SH-SY5Y (cell line): Measurements from ENCODE around the gene SDK1.

Source experiments
- GATA2 ChIP-seq: IDR thresholded peaks from 2 replicates; pipeline ENCODE4 v1.6.1; 2011; ENCODE audit warnings: mild to moderate bottlenecking, low read depth, low read length
- GATA3 ChIP-seq: IDR thresholded peaks from 2 replicates; pipeline ENCODE4 v1.6.1; 2011; ENCODE audit warnings: low read depth, mild to moderate bottlenecking, low read length, moderate library complexity

SDK1 gene

GRCh38 chr7:4247106-4247876 is 946.2 kb downstream of the SDK1 start:
- TF ChIP-seq GATA3 (no peak), GATA2 (no peak)

- TF ChIP-seq GATA3 = no peak
These were observed 947.2 kb downstream of the SDK1 start for GRCh38 chr7:4248295-4248694.

- TF ChIP-seq GATA2 (no peak), GATA3 (no peak)
These were observed 948.2 kb downstream of the SDK1 start for GRCh38 chr7:4249241-4249640.

- TF ChIP-seq GATA3 (no peak), GATA2 (no peak)
These were observed 954.3 kb downstream of the SDK1 start for GRCh38 chr7:4255336-4255735.

- TF ChIP-seq GATA2 = no peak
- TF ChIP-seq GATA3 = no peak
These were observed 955.2 kb downstream of the SDK1 start for GRCh38 chr7:4256286-4256685.

- TF ChIP-seq GATA3 = no peak
- no peak for TF ChIP-seq GATA2
These were observed 956.4 kb downstream of the SDK1 start for GRCh38 chr7:4257146-4258111.

- no peak for TF ChIP-seq GATA2
- no peak for TF ChIP-seq GATA3
These were observed 960.0 kb downstream of the SDK1 start for GRCh38 chr7:4260867-4261600.

- no peak for TF ChIP-seq GATA3
- no peak for TF ChIP-seq GATA2
These were observed 960.5 kb downstream of the SDK1 start for GRCh38 chr7:4261601-4261960.

GRCh38 chr7:4265066-4265465 is 964.0 kb downstream of the SDK1 start:
- TF ChIP-seq GATA2 (no peak), GATA3 (no peak)

GRCh38 chr7:4265676-4266075 is 964.6 kb downstream of the SDK1 start:
- TF ChIP-seq GATA3 = no peak
- TF ChIP-seq GATA2 = no peak

- TF ChIP-seq GATA2 = no peak
- TF ChIP-seq GATA3 = no peak
These were observed 965.4 kb downstream of the SDK1 start for GRCh38 chr7:4266270-4267040.

- TF ChIP-seq GATA3 = no peak
- TF ChIP-seq GATA2 = no peak
These were observed 966.4 kb downstream of the SDK1 start for GRCh38 chr7:4267341-4268039.
